GM21576 (cell line): ENCODE measurements around the gene ZFYVE27.

Experiments used
- ATAC-seq: cut with Tn5 transposase; IDR thresholded peaks from one replicate; pipeline ENCODE4 v1.9.1; 2021; ENCODE audit warnings: mild to moderate bottlenecking, moderate library complexity; ENCODE audit not compliant: unreplicated experiment

ZFYVE27 gene

GRCh38 chr10:97743169-97743943 is 6.4 kb downstream of the ZFYVE27 start:
- ATAC-seq = no peak

GRCh38 chr10:97744405-97745035 is 7.6 kb downstream of the ZFYVE27 start:
- ATAC-seq = no peak

GRCh38 chr10:97747573-97747972 is 10.6 kb downstream of the ZFYVE27 start:
- ATAC-seq = no peak

- ATAC-seq = no peak
These were observed 11.2 kb downstream of the ZFYVE27 start for GRCh38 chr10:97748116-97748515.

GRCh38 chr10:97752956-97753355 is 16.0 kb downstream of the ZFYVE27 start:
- ATAC-seq = no peak

- no peak for ATAC-seq
These were observed 17.8 kb downstream of the ZFYVE27 start for GRCh38 chr10:97754726-97755125.

- ATAC-seq = no peak
These were observed 18.8 kb downstream of the ZFYVE27 start for GRCh38 chr10:97755718-97756117.

GRCh38 chr10:97757471-97757870 is 20.5 kb downstream of the ZFYVE27 start:
- ATAC-seq = no peak

GRCh38 chr10:97759158-97759887 is 22.4 kb downstream of the ZFYVE27 start:
- peak; percentile 57 for ATAC-seq

GRCh38 chr10:97759946-97760345 is 23.0 kb downstream of the ZFYVE27 start:
- no peak for ATAC-seq

GRCh38 chr10:97760461-97761257 is 23.7 kb downstream of the ZFYVE27 start:
- no peak for ATAC-seq

GRCh38 chr10:97761331-97761865 is 24.5 kb downstream of the ZFYVE27 start:
- no peak for ATAC-seq

- no peak for ATAC-seq
These were observed 25.1 kb downstream of the ZFYVE27 start for GRCh38 chr10:97762056-97762455.

- no peak for ATAC-seq
These were observed 25.9 kb downstream of the ZFYVE27 start for GRCh38 chr10:97762816-97763215.

- no peak for ATAC-seq
These were observed 26.5 kb downstream of the ZFYVE27 start for GRCh38 chr10:97763411-97763810.

GRCh38 chr10:97763947-97764346 is 27.0 kb downstream of the ZFYVE27 start:
- no peak for ATAC-seq

- ATAC-seq = no peak
These were observed 27.6 kb downstream of the ZFYVE27 start for GRCh38 chr10:97764519-97764931.

GRCh38 chr10:97765201-97765600 is 28.3 kb downstream of the ZFYVE27 start:
- no peak for ATAC-seq

GRCh38 chr10:97766106-97766810 is 29.3 kb downstream of the ZFYVE27 start:
- ATAC-seq = no peak
